HG02973 (cell line): Measurements from ENCODE around the gene LEFTY1.
"Not testable (repeated sequence)": the region's sequence is repeated elsewhere in the genome, so short reads cannot be mapped to it uniquely, and the experiment has no call there.

Experiments
- ATAC-seq: cut with Tn5 transposase; IDR thresholded peaks from one replicate; pipeline ENCODE4 v1.9.1; 2021; ENCODE audit warnings: moderate library complexity; ENCODE audit not compliant: unreplicated experiment

Gene LEFTY1

GRCh38 chr1:225889743-225890142 lies 797 bp upstream of the LEFTY1 start:
- ATAC-seq = no peak

- ATAC-seq = no peak
Observed at GRCh38 chr1:225888289-225888897, 553 bp downstream of the LEFTY1 start.

- ATAC-seq = not testable (repeated sequence)
Observed at GRCh38 chr1:225887554-225888288, 1.2 kb downstream of the LEFTY1 start.

GRCh38 chr1:225887030-225887314 lies 2.0 kb downstream of the LEFTY1 start:
- no peak for ATAC-seq

GRCh38 chr1:225886159-225887029 lies 2.6 kb downstream of the LEFTY1 start:
- ATAC-seq = no peak

- ATAC-seq = no peak
Observed at GRCh38 chr1:225885336-225885735, 3.6 kb downstream of the LEFTY1 start.

- no peak for ATAC-seq
Observed at GRCh38 chr1:225883616-225884265, 5.2 kb downstream of the LEFTY1 start.

- peak; percentile 23 for ATAC-seq
Observed at GRCh38 chr1:225882694-225883615, 6.0 kb downstream of the LEFTY1 start.

- peak; percentile 58 for ATAC-seq
Observed at GRCh38 chr1:225881959-225882693, 6.8 kb downstream of the LEFTY1 start, which contains the start of gene TMEM63A. TSS of gene TMEM63A (minus strand) at chr1:225882380. CDS start at chr1:225877580, 4,800 bp downstream.

GRCh38 chr1:225881081-225881958 lies 7.6 kb downstream of the LEFTY1 start:
- no peak for ATAC-seq

- no peak for ATAC-seq
Observed at GRCh38 chr1:225880636-225881035, 8.3 kb downstream of the LEFTY1 start.

GRCh38 chr1:225880222-225880588 lies 8.7 kb downstream of the LEFTY1 start:
- ATAC-seq = no peak

- ATAC-seq = no peak
Observed at GRCh38 chr1:225879521-225880221, 9.3 kb downstream of the LEFTY1 start.

GRCh38 chr1:225878282-225878681 lies 10.7 kb downstream of the LEFTY1 start:
- no peak for ATAC-seq

GRCh38 chr1:225877580-225877979 lies 11.4 kb downstream of the LEFTY1 start:
- ATAC-seq = no peak

- ATAC-seq = no peak
Observed at GRCh38 chr1:225876900-225877510, 11.9 kb downstream of the LEFTY1 start.

- ATAC-seq = no peak
Observed at GRCh38 chr1:225875044-225875815, 13.7 kb downstream of the LEFTY1 start.
